ENCODE data around the gene HNRNPA1L2.
"Not testable (repeated sequence)": the region's sequence is repeated elsewhere in the genome, so short reads cannot be mapped to it uniquely, and the experiment has no call there.

The HNRNPA1L2 gene

DNA sequence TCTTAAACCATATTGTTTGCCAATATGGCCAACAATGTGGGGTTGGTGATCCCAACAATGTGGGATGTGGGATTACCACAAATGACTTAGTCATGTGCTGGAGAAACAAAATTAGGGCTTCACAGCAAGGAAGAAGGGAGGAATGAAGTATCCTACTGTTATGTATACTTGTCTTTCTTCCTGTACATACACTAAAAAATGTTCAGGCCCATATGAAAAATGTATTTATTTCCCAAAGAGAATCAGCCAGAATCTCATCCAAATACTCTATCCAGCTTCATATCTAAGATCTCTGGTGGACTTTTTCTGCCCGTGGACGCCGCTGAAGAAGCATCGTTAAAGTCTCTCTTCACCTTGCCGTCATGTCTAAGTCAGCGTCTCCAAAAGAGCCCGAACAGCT, at the start of gene HNRNPA1L2:
Gene HNRNPA1L2 (plus strand): TSS at position 301 of the 400 bp plus-strand sequence. CDS start 62 bp downstream, at position 363.
- DNase-seq (ENCODE audit: low read depth), result no peak

DNA sequence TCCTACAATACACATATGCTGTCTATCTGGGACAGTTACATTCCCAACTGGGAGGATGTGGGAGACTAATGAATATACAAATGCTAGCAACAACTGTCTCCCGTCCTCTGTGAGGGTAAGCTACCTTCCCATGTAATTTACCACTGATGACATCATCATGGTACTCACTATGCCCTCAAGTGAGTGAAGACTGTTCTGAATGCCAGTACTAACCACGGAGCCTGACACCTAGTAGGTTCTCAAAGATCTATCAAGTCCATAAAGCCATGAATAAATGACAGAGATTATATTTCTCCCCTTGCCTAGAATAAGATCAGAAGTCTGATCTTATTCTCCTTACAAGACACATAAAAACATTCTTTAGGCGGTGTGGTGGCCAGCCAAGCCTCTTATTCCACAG, 49.1 kb upstream of the HNRNPA1L2 start:
- not testable (repeated sequence) for DNase-seq (ENCODE audit: low read depth)

DNA sequence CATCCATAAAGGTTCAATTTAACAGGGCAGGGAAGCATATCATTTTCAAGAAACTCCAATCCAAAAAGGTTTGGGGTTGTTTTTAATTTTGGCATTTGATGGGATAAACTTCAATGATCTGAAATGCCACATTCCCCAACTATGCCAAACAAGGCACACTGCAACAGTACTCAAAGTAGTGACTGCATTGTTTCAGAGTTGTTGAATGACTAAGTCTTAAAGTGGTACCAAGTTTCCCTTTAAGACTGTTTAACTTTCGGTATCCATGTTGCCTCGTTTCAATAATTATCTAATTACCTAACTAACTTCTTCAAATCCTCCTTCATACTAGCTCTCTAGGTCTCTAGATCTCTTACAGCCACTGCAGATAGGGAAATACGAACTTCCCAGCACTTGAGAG, 48.4 kb upstream of the HNRNPA1L2 start:
- not testable (repeated sequence) for DNase-seq (ENCODE audit: low read depth)

DNA sequence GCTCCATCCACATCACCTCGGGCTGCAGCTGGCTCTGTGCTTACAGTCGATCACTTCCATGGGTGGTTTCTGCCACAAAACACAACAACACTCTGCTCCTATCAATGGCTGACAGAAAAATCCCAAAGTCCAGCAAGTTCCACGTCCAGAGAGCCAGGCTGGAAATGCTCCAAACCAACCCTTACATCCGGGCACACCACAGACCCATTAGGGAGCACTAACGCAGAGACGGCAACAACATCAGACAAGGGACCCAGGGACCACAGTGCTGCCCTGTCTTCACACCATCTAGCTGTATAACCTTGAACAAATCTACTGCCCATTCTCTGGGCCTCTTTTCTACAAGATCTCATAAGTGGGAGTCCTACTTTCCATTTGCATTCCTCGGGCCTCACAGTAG, 47.9 kb upstream of the HNRNPA1L2 start:
- not testable (repeated sequence) for DNase-seq (ENCODE audit: low read depth)

DNA sequence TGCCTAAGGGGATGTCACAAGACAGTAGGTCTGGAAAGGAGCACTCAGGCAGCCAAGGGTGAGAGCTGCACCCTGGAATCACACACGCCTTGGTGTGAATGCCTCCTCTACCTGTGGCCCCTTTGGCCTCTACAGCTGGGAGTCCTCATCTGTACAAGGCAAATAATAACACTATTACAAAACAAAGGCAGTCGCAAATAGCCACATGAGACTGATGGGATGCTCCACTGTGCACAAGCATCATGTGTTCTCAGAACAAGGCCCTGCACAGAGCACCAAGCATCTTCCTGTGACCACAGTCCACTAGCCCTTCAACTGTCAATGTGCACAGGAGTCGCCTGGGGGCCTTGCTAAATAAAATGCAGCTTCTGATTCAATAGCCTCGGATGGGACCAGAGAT, 44.6 kb upstream of the HNRNPA1L2 start:
- DNase-seq (ENCODE audit: low read depth), result no peak

DNA sequence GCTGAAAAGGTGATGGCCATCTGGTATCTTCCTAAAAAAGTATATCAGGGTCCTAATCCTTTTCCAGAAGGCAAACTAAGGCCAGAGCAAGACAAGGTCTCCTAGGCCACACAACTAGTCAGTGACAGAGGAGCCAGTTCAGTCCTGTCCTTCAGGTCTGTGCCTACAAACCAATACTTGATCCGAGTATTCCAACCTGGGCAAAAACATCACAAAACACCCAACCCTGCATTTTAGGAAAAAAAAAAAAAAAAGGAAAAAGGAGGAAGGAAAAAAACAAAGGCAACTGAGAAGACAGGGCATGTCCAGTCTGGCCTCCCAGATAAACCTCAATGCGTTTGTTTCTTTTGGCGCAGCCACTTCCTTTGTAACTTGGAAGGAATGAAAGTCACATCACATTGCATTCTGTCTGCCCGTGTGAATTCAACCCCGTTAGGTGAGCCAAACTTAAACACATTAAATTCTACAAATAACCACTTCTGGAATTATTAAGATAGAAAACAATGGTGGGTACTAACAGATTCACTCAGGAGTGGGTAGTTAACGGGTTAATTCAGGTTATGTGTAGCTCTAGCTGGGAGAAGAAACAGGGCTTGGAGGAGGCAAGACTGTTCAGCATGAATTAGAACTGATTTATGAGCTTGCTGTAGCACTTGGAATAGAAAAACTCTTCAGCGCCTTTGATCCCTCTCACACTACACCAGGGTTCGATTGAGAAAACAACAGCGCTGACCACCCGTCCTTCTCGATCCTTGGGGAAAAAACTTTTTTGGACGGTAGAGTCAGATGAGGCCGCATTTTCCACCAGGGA, 43.0 kb upstream of the HNRNPA1L2 start:
- no peak for DNase-seq (ENCODE audit: low read depth)

DNA sequence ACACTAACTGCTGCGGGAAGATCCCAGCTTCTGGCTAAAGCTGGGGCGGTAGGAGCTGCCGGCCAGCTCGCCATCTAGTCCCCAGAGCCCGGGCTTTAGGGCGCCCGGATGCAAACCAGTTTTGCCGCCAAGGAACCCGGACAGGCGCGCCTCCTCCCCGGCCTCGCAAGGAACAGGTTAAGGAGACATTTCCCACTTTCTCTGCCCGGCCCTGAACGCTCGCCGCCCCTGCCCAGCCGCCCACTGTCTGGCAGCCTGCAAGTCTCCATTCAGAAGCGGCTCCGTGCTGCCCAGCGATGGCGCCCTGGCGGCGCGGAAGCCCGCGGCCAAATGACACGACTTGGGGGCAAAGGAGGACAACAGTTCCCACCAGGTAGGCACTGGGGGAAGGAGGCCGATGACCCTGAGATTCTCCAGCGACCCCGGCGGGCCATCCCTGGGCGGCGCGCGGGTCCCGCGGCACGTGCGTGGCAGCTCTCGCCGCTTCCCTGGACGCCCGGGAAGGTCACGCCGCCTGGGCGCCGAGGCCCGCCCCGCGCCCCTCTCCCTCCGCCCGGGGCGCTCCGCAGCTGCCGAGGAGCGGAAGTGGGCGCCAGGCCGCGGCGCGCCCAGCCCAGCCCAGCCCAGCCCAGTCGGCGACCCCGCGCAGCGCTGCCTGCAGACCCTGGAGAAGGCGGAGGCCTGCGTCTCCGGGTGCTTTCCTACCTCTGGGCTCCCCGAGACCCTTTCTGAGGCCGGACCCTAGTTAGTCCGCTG, 42.2 kb upstream of the HNRNPA1L2 start:
- no peak for DNase-seq (ENCODE audit: low read depth)

DNA sequence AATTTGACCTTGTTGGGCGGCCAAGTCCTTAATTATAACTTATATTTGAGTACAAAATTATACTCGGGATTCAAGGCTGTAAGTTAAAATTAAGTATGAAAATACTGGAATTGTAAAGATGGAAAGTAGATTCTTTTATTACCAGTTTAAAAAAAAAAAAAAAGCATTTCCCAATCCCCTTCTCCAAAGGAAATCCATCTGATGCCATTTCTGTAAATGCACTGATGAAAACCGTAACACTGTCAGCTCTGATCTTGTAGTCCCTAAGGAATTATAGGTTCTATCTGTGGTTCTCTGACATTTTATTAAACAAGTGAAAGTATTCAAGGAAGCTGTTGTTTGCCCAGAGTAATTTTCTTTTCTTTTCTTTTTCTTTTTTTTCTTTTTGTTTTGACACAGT, 41.6 kb upstream of the HNRNPA1L2 start:
- no peak for DNase-seq (ENCODE audit: low read depth)

DNA sequence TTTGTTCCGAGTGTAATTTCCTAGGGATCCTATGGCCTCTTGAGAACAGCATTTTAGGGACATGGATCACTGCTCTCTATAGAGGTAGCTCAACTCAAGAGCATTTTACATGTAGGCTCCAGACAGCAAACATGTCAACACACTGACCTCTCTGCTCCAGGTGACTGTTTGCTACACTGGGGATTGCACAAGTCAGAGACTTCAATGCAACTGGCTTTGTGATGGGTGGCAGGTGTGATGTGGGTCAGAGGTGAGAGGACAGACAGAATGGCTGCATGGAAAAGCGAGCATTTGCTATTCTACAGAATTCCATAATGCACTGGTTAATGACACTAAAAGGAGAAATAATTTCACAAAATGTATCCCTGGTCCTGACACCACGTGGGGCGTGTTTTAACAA, 38.9 kb upstream of the HNRNPA1L2 start:
- DNase-seq (ENCODE audit: low read depth), result not testable (repeated sequence)

DNA sequence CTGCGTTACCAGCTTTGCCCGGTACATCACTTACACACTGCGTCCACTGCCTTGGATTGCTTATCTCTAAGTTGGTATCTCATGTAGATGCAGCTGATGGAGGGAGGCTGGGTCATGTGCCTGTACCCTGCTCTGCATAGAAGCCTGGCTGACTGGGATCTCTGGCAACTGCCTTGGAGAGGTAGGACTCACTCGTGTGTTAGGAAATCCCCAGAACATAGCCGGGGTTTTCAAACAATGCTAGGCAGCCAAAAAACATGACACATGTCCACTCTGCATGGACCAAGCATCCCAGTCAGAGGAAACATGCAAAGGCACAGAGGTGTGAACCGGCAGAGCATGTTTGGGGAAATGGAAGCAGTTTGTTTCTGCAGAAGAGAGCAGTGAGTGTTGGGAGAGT, 36.1 kb upstream of the HNRNPA1L2 start:
- DNase-seq (ENCODE audit: low read depth), result not testable (repeated sequence)

DNA sequence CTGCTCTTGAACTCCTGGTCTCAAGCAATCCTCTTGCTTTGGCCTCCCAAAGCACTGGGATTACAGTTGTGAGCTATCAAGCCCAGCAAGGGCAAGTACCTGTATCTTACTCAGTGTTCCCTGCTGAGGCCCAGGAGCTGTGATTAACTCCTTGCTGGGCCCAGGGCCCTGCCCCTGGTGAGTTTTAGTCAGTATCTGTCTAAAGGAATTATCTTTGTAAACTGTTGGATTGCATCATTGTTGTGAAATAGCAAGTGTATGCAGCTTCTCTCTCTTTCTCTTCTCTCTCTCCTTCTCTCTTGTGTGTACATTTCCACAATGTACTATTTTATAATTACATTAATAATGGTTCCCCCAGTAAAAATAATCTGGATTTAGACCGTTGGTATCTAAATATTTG, 35.4 kb upstream of the HNRNPA1L2 start:
- not testable (repeated sequence) for DNase-seq (ENCODE audit: low read depth)

DNA sequence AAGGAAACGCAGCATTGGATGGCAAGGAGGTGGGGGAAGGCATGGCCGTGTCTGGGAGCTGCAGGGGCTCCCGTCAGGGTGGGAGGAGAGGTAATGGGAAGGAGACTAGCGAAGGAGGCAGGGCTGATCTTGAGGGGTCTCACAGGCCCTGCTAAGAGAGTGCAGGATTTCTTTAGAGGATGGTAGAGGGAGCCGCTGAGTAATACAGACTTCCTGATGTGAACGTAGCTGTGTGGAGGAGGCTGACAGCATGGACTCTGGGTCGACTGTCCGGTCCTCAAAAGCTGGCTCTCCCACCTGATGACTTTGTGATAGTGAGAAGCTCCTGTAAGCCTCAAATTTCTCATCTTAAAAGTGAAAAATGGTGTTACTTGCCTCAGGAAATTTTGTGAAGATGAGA, 34.0 kb upstream of the HNRNPA1L2 start:
- not testable (repeated sequence) for DNase-seq (ENCODE audit: low read depth)

DNA sequence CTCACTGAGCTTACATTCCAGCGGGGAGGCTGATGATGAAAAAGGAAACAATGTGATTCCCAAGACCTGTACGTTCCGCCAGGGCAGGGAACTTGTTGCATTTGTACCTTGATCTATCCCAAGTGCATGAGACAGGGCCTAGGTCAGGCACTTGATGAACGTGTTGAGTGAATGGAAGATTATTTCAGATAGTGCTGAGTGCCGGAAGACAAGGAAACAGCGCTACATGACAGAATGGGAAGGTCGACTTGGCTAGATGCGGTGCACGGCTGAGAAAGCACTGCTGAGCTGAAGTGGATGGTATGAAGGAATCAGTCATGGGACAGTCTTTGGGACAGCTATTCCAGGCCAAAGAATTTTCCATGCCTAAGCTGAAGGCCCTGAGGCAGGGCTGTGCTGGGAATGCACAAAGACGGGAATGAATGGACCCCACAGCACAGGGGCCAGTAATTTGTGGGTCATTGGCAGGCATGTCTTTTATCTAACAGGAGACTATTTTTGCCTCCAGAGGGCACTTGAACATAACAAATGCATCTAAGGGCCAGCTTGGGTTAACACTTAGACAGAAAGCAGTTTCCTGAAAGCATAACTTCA, 33.1 kb upstream of the HNRNPA1L2 start:
- DNase-seq (ENCODE audit: low read depth), result not testable (repeated sequence)

DNA sequence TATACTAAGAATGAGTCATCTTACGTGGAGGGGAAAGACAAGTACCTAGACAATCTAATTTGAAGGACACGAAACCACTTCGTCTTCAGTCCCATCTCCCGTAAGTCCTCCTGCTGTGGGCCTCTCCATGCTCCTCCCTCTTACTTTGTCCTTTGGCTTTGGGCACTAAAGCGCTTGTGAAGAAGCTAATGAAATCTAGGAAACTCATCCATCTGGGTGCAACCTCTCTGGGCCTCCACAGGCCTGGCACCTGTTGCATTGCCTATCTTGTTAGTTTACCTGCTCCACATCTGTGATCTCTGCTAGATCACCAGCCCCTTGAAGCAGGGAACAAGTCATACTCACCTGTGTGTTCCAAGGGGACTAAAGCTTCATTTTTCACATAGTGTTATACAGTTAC, 32.1 kb upstream of the HNRNPA1L2 start:
- not testable (repeated sequence) for DNase-seq (ENCODE audit: low read depth)

DNA sequence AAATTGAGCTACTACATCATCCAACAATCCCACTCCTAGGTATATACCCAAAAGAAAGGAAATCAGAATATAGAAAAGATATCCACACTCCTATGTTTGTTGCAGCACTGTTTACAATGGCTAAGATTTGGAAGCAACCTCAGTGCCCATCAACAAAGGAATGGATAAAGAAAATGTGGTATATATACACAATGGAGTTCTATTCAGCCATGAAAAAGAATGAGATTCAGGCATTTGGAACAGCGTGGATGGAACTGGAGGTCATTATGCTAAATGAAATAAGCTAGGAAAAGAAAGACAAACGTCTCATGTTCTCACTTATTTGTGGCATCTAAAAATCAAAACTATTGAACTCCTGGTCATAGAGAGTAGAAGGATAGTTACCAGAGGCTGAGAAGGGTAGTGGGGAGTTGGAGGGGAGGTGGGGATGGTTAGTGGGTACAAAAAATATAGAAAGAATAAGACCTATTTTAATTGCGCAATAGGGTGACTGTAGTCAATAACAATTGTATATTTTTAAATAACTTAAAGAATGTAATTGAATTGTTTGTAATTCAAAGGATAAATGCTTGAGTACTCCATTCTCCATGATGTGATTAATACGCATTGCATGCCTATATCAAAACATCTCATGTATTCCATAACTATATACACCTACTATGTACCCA, 27.0 kb upstream of the HNRNPA1L2 start:
- DNase-seq (ENCODE audit: low read depth), result no peak

DNA sequence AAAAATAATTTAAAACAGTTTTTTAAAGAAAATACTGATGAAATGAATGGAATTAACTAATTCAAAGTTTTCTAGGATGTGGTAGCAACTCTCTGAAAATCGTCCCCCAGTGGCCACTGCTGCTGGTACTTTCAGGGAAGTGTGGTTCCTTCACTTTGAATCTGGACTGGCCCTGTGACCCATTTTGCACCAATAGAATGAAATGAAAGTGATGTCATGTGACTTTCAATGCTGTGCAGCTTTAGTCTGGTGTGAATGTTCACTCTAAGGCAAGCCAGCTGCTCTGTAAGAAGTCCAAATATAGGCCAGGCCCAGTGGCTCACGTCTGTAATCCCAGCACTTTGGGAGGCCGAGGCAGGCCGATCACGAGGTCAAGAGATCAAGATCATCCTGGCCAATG, 26.4 kb upstream of the HNRNPA1L2 start:
- DNase-seq (ENCODE audit: low read depth), result no peak

DNA sequence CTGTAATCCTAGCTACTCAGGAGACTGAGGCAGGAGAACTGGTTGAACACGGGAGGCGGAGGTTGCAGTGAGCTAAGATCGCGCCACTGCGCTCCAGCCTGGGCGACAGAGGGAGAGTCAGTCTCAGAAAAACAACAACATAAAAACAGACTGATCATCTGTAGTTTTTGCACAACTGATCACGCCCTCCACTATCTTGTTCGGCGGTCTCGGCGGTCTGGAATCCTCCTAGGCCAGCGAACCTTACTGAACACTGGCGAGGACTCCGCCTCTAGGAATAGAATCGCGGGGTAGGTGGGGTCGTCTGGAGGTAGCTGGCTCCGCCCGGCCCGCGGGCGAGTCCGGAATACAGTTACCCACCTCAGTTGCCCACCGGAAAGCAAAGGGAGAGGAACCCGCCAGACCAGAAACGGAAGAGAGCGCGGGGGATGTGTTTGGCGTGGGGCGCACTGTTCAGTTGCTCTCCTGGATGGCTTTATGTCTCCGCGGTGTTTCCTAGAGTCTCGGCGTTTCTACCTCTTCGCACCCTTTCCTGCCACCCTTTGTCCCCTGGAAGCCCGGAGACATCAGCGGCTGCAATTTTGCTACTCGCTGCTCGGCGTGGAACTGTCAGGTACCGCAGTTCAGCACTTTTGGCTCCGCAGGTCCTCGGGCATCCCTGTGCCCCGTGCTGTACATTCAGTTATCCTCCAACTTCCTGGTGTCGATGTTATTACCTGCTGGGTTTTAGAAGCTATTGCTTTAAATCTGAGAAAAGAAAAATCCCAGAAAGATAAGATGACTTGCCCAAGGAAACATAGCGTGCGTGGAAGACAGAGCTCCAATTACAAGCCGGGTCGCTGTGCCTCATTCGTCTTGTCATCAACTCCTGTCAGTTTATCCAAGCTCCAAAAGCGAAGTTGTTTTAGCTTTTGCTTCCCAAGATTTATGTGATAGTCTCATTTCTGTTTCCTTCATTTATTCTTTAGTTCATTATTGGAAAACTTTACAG, 24.9 kb upstream of the HNRNPA1L2 start:
- DNase-seq (ENCODE audit: low read depth), result peak; percentile 73

DNA sequence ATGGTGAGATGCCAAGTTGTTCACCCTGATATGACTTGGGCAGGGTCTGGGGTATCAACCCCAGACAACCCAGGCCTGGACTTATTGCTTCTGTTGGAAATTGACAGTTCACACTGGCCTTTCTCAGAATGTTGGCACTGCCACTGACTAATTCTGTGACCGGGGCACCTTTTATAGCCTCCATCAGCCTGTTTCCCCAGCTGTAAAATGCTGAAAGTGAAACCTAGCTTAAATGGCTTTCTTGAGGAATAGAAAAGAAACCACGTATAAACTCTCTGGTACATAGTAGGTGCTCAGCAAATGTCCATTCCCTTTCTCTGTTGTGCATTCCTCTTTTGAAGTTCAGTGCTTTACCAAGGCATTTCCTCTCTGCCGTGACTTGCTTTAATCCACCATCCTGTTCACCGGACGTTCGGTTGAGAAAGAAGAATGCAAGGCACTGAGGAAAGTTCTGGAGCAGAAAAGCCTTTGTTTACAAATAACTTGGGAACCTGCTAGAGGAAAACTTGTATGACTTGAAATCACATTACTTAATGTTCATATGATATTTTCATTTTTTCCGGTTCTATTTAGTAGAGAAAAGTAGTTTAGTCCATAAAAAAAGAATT, 11.0 kb upstream of the HNRNPA1L2 start:
- DNase-seq (ENCODE audit: low read depth), result not testable (repeated sequence)

DNA sequence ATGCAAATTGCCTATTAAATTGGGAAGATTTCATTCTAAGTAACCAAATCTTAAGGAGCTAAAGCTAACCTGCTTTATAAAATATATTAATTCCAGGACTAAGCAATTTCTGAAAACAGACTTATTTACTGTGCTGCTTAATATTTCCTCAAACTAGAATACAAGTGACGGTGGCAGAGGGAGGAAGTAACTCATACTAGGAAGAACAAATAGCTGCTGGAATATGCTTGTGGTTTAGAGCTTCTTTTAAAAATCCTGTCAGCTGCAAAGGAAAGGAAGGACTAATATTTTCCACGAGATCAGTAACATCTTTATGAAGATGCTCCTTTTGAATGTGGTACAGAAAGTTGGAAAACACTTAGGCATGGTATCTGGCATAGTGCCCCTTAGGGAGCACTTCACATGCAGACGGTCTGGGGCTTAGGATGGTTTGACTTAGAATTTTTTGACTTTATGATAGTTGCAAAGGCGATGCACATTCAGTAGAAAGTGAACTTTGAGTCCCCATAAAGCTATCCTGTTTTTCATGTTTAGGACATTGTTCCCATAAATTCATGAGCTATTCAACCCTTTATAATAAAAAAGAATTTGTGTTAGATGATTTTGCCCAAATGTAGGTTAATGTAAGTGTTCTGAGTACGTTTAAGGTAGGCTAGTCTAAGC, 3.4 kb upstream of the HNRNPA1L2 start:
- no peak for DNase-seq (ENCODE audit: low read depth)

DNA sequence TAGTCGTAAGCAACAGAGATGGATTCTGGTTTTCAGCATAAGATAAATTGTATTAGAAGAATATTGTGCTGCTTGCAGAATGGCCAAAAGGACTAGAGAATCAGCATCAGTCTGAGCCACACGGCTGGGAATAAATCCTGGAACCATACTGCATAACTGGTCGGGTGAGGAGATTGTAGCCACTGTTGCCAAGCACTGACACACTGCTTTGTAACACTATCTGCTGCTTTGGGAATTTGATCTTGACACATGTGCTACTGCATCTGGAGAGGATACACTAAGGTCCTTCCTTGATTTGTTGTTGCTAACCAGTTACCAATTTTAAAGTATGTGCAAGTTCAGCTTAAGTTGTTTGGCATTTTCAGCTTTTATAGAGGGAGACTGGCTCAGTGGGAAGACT, 1.9 kb downstream of the HNRNPA1L2 start:
- no peak for DNase-seq (ENCODE audit: low read depth)

Measured in stimulated activated CD8-positive, alpha-beta memory T cell treated with anti-CD3 and anti-CD28 coated beads, Interleukin-15, amount 100 ng/mL, for 1 hour (primary cell).